Fibroblast of lung (primary cell): ENCODE results near the gene CDK9.

ENCODE experiments used
- EZH2 ChIP-seq: IDR thresholded peaks from 2 replicates; pipeline ENCODE4 v1.5.1; 2012; ENCODE audit warnings: low read length, control low read depth, mild to moderate bottlenecking; ENCODE audit errors: missing control alignments
- TF ChIP-seq, protein P1 (sequence below), 2 donors: IDR thresholded peaks in 1 of 2; conservative IDR thresholded peaks in 1 of 2; 1 replicate in 1 of 2; 2 replicates in 1 of 2; pipeline ENCODE4 v1.5.1; 2011 to 2012; ENCODE audit warnings: low read length in 2 of 2, control low read depth in 1 of 2, inconsistent platforms in 1 of 2, low read depth in 1 of 2, mild to moderate bottlenecking in 1 of 2

DNA sequence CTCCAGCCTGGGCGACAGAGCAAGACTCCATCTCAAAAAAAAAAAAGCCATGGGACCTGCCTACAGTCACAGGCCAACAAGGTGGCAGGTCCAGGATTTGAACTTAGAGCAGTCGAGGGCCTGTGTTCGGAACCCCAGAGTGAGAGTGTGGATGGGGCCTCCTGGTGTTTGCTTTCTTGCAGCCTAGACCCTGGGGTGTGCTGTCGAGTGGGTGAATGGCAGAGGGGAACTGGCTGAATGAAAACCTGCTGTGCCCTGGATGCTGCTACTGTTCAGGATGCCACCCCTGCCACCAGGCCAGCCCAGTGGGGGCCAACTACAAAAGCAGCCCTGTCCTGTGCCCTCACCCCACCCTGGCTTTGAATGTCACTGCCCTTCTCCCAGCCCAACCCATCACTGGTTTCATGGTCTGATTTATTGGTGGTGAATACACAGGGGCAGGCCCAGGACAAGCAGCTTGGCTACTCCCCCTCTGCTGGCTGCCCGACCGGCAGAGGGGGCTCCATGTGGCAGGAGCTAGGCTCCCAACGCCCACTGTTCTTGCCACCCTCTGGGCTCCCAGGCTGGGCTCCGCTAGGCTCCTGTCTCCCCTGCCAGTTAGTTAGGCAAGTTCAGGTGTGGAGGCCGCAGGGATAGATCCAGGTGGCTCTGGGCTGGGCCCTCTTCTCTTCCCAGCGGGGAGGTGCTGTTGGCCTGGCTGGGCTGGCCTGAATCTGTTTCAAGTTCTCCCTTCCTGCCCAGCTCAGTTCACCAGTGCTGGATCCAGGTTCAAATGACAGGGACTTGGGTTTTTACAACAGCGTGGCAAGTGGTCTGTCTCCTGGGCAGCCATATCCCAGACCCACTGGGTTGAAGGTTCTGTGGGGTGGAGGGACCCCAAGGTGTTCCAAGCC lies 29.0 kb downstream of the CDK9 start:
- TF ChIP-seq, protein P1, sequence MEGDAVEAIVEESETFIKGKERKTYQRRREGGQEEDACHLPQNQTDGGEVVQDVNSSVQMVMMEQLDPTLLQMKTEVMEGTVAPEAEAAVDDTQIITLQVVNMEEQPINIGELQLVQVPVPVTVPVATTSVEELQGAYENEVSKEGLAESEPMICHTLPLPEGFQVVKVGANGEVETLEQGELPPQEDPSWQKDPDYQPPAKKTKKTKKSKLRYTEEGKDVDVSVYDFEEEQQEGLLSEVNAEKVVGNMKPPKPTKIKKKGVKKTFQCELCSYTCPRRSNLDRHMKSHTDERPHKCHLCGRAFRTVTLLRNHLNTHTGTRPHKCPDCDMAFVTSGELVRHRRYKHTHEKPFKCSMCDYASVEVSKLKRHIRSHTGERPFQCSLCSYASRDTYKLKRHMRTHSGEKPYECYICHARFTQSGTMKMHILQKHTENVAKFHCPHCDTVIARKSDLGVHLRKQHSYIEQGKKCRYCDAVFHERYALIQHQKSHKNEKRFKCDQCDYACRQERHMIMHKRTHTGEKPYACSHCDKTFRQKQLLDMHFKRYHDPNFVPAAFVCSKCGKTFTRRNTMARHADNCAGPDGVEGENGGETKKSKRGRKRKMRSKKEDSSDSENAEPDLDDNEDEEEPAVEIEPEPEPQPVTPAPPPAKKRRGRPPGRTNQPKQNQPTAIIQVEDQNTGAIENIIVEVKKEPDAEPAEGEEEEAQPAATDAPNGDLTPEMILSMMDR (conservative IDR thresholded peaks at IDR 0.05 in 1 of 2, IDR thresholded peaks at IDR 0.05 in 1 of 2; ENCODE audit: low read depth in 1 of 2, low read length in 2 of 2): no peak
- no peak for TF ChIP-seq EZH2
